ENCODE measurements around the gene STX8. TPM values are rescaled to one million over a fixed set of nuclear protein-coding genes. Genes with fewer than 3 reads are reported as not detected.

The STX8 gene
- total RNA-seq, 1 experiment from 2014 or later: 38.8 TPM

DNA sequence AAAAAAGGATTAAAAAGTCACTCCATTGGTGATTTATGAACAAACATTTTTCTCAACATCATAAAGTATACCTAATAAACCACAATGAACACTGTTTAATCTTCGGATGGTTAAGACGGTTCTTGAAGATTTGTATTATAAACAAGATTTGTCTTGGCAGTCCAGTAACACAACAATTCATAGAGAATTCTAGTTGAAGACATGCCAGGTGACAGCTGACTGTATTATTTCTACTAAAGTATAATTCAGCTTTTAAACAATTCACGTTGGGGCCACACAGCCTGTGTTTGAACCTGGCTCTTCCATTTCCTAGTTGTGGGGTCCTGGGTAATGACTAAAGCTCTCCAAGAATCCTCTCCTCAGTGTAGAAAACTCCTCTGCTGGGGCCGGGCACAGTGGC is 22.0 kb downstream of the STX8 start:
- Histone ChIP-seq H4K20me1 (ENCODE audit: insufficient read depth) (no peaks in the 10 kb centered on the region), H3K4me1 (ENCODE audit: control insufficient read depth in 1 of 2, insufficient read depth in 2 of 2, low read length in 2 of 2) (no peaks in the 10 kb centered on the region), H3K4me3 (replicated peaks in 1 of 2; ENCODE audit: low read depth in 1 of 2, low read length in 2 of 2) (no peak overlapping the region), H3K27me3 (ENCODE audit: insufficient read depth, low read length) (no peaks in the 10 kb centered on the region), H3K27ac (ENCODE audit: low read depth, low read length) (no peak overlapping the region), H3K9me3 (ENCODE audit: control insufficient read depth in 1 of 2, insufficient read depth in 1 of 2, low read depth in 1 of 2, low read length in 2 of 2) (no peaks in the 10 kb centered on the region), H3K4me2 (ENCODE audit: low read length) (no peak overlapping the region), H2AFZ (ENCODE audit: low read depth, low read length, poor library complexity, severe bottlenecking) (no peak overlapping the region), H3K79me2 (ENCODE audit: insufficient read depth, low read length) (no peaks in the 10 kb centered on the region), H3K36me3 (ENCODE audit: control insufficient read depth in 1 of 2, insufficient read depth in 2 of 2, low read length in 2 of 2) (0 out of 4 replicates have a peak, but pooled peaks cover 0 to 3% of the 10 kb centered on the region in 2 experiments), H3K9ac (ENCODE audit: low read length) (no peak overlapping the region), H3K9me2 (ENCODE audit: insufficient read depth) (no peaks in the 10 kb centered on the region)
- no peak for TF ChIP-seq ELF1 (IDR thresholded peaks at IDR 0.05; ENCODE audit: borderline replicate concordance, low read depth)
- DNase-seq (ENCODE audit: low read depth, low spot score) (no peak), ATAC-seq (no peak)
- BruUV-seq (replicated peaks): no TSS peak
- RAD21 ChIA-PET (ENCODE audit: low non-redundant PET in 1 of 2, low total read pairs in 2 of 2, uncharacterized antibody in 2 of 2, unreplicated experiment in 2 of 2): no interaction called here
- POLR2A ChIA-PET: no interaction called here
- CTCF ChIA-PET: interaction anchor here (1.1 kb wide), 1 partner anchor 22 kb away, joined by 4 read pairs; the partner anchor contains the start of gene STX8
- intact Hi-C loops (cut with micrococcal nuclease): no loop called here

- ChIA-PET CTCF (no interaction called here), RAD21 (ENCODE audit: low non-redundant PET in 1 of 2, low total read pairs in 2 of 2, uncharacterized antibody in 2 of 2, unreplicated experiment in 2 of 2) (no interaction called here)
- TF ChIP-seq CBX3 (IDR thresholded peaks at IDR 0.05; ENCODE audit: low read depth) (no peak), EZH2phosphoT487 (IDR thresholded peaks at IDR 0.05; ENCODE audit: borderline replicate concordance) (no peak), ZBTB33 (IDR thresholded peaks at IDR 0.05; ENCODE audit: extremely low read depth, insufficient replicate concordance, low read length) (no peak), POLR2A (IDR thresholded peaks at IDR 0.05; ENCODE audit: borderline replicate concordance, extremely low read depth, insufficient read depth, insufficient read length) (no peak), EZH2 (IDR thresholded peaks at IDR 0.05) (no peak), ATF3 (IDR thresholded peaks at IDR 0.05) (no peak), REST (IDR thresholded peaks at IDR 0.05; ENCODE audit: low read depth) (no peak), TCF7L2 (IDR thresholded peaks at IDR 0.05; ENCODE audit: borderline replicate concordance, extremely low read depth, insufficient read depth, insufficient read length) (no peak), CEBPB (IDR thresholded peaks at IDR 0.05; ENCODE audit: low read depth) (no peak), EGR1 (IDR thresholded peaks at IDR 0.05; ENCODE audit: low read depth) (no peak), ELF1 (IDR thresholded peaks at IDR 0.05; ENCODE audit: borderline replicate concordance, low read depth) (no peak)
- TF ChIP-seq, protein P1, sequence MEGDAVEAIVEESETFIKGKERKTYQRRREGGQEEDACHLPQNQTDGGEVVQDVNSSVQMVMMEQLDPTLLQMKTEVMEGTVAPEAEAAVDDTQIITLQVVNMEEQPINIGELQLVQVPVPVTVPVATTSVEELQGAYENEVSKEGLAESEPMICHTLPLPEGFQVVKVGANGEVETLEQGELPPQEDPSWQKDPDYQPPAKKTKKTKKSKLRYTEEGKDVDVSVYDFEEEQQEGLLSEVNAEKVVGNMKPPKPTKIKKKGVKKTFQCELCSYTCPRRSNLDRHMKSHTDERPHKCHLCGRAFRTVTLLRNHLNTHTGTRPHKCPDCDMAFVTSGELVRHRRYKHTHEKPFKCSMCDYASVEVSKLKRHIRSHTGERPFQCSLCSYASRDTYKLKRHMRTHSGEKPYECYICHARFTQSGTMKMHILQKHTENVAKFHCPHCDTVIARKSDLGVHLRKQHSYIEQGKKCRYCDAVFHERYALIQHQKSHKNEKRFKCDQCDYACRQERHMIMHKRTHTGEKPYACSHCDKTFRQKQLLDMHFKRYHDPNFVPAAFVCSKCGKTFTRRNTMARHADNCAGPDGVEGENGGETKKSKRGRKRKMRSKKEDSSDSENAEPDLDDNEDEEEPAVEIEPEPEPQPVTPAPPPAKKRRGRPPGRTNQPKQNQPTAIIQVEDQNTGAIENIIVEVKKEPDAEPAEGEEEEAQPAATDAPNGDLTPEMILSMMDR (IDR thresholded peaks at IDR 0.05 in 2 of 3, conservative IDR thresholded peaks at IDR 0.05 in 1 of 3; ENCODE audit: borderline replicate concordance in 1 of 3, insufficient read depth in 1 of 3, low read depth in 2 of 3, low read length in 2 of 3): no peak
These were observed 22.4 kb downstream of the STX8 start for GRCh38 chr17:9553181-9553580.

More at GRCh38 chr17:9553181-9553580, 22.4 kb downstream of the STX8 start:
- no peak overlapping the region for H3K9ac ChIP-seq (ENCODE audit: low read length)
- DNase-seq (ENCODE audit: low read depth, low spot score) (no peak), ATAC-seq (no peak)
- no peak overlapping the region for H3K4me3 ChIP-seq (replicated peaks in 1 of 2; ENCODE audit: low read depth in 1 of 2, low read length in 2 of 2)
- no peak overlapping the region for H3K27ac ChIP-seq (ENCODE audit: low read depth, low read length)
- no TSS peak for BruUV-seq (replicated peaks)
- H3K9me3 ChIP-seq (ENCODE audit: control insufficient read depth in 1 of 2, insufficient read depth in 1 of 2, low read depth in 1 of 2, low read length in 2 of 2): no peaks in the 10 kb centered on the region
- no peaks in the 10 kb centered on the region for H3K4me1 ChIP-seq (ENCODE audit: control insufficient read depth in 1 of 2, insufficient read depth in 2 of 2, low read length in 2 of 2)
- no peaks in the 10 kb centered on the region for H3K27me3 ChIP-seq (ENCODE audit: insufficient read depth, low read length)
- no peak overlapping the region for H3K4me2 ChIP-seq (ENCODE audit: low read length)
- POLR2A ChIA-PET: no interaction called here
- H3K36me3 ChIP-seq (ENCODE audit: control insufficient read depth in 1 of 2, insufficient read depth in 2 of 2, low read length in 2 of 2): 0 out of 4 replicates have a peak, but pooled peaks cover 0 to 3% of the 10 kb centered on the region in 2 experiments
- H3K9me2 ChIP-seq (ENCODE audit: insufficient read depth): no peaks in the 10 kb centered on the region
- intact Hi-C loops (cut with micrococcal nuclease): no loop called here
- no peaks in the 10 kb centered on the region for H3K79me2 ChIP-seq (ENCODE audit: insufficient read depth, low read length)
- H2AFZ ChIP-seq (ENCODE audit: low read depth, low read length, poor library complexity, severe bottlenecking): no peak overlapping the region
- H4K20me1 ChIP-seq (ENCODE audit: insufficient read depth): no peaks in the 10 kb centered on the region
